Fibroblast of lung (primary cell): ENCODE measurements around the gene GTPBP3.

Experiments used
- CTCF ChIP-seq, 2 donors: IDR thresholded peaks in 1 of 2; conservative IDR thresholded peaks in 1 of 2; 1 replicate in 1 of 2; 2 replicates in 1 of 2; pipeline ENCODE4 v1.5.1; 2011 to 2012; ENCODE audit warnings: low read length in 2 of 2, control low read depth in 1 of 2, inconsistent platforms in 1 of 2, low read depth in 1 of 2, mild to moderate bottlenecking in 1 of 2
- EZH2 ChIP-seq: IDR thresholded peaks from 2 replicates; pipeline ENCODE4 v1.5.1; 2012; ENCODE audit warnings: low read length, control low read depth, mild to moderate bottlenecking; ENCODE audit errors: missing control alignments

GRCh38 chr19:17357078-17357666 is 19.8 kb downstream of the GTPBP3 start:
- TF ChIP-seq CTCF (conservative IDR thresholded peaks at IDR 0.05 in 1 of 2, IDR thresholded peaks at IDR 0.05 in 1 of 2; ENCODE audit: low read depth in 1 of 2, low read length in 2 of 2) (no peak), EZH2 (no peak)
